ENCODE measurements around the gene RHD. TPM values are rescaled to one million over a fixed set of nuclear protein-coding genes. Genes with fewer than 3 reads are reported as not detected.
"Not testable (repeated sequence)": the region's sequence is repeated elsewhere in the genome, so short reads cannot be mapped to it uniquely, and the experiment has no call there.

The RHD gene
- polyA plus RNA-seq, 1 of the 3 experiments (the other 2 are of a cell fraction): not detected

- H3K9me3 ChIP-seq; H2AFZ ChIP-seq (ENCODE audit: low read depth); CTCF ChIA-PET; H3K9me2 ChIP-seq; H3K27ac ChIP-seq (ENCODE audit: low read depth in 2 of 2, low read length in 1 of 2); H3K27me3 ChIP-seq (ENCODE audit: insufficient read depth); H4K20me1 ChIP-seq (ENCODE audit: insufficient read depth); DNase-seq; H3K4me2 ChIP-seq; H3K4me3 ChIP-seq (ENCODE audit: low read depth in 2 of 2, low read length in 1 of 2); H3K9ac ChIP-seq: not testable (repeated sequence)
- peaks cover 0 to 19% of the 10 kb centered on the region in 2 experiments for H3K36me3 ChIP-seq (replicated peaks in 1 of 2; ENCODE audit: control insufficient read depth in 1 of 2, insufficient read depth in 2 of 2, low read length in 1 of 2)
- POLR2A ChIA-PET: interaction anchor here (0.7 kb wide), 1 partner anchor 182 kb away, joined by 3 read pairs; no protein-coding TSS in a partner anchor
- peaks cover 4 to 15% of the 10 kb centered on the region in 2 experiments; a peak in 3 of 4 replicates for H3K4me1 ChIP-seq (ENCODE audit: control insufficient read depth in 1 of 2, insufficient read depth in 2 of 2, low read depth in 1 of 2, low read length in 1 of 2)
- H3K79me2 ChIP-seq (ENCODE audit: insufficient read depth): peaks cover 70% of the 10 kb centered on the region
- WGBS (ENCODE audit: low lambda C conversion rate): 95% methylated on average over 7 of the region's 7 CpGs
- peaks cover 26% of the 10 kb centered on the region for H3F3A ChIP-seq (replicated peaks; ENCODE audit: insufficient read depth)
Observed at GRCh38 chr1:25236261-25236660, 36.0 kb upstream of the RHD start.

GRCh38 chr1:25238046-25238445 lies 34.3 kb upstream of the RHD start:
- Histone ChIP-seq H3F3A (replicated peaks; ENCODE audit: insufficient read depth) (peaks cover 43% of the 10 kb centered on the region), H3K27ac (ENCODE audit: low read depth in 2 of 2, low read length in 1 of 2) (no peak overlapping the region)

GRCh38 chr1:25239681-25240541 lies 32.4 kb upstream of the RHD start:
- POLR2A ChIA-PET: interaction anchor here (0.6 to 1.0 kb wide), 3 partner anchors 14 to 997 kb away, joined by 3 to 4 read pairs (median 4); partner anchors contain the start of gene CLIC4
- Histone ChIP-seq H3K4me1 (ENCODE audit: control insufficient read depth in 1 of 2, insufficient read depth in 2 of 2, low read depth in 1 of 2, low read length in 1 of 2) (peaks cover 15 to 22% of the 10 kb centered on the region in 2 experiments; a peak in 3 of 4 replicates), H3K9me2 (no peaks in the 10 kb centered on the region), H3F3A (replicated peaks; ENCODE audit: insufficient read depth) (peaks cover 53% of the 10 kb centered on the region), H4K20me1 (ENCODE audit: insufficient read depth) (peaks cover 12% of the 10 kb centered on the region), H3K36me3 (replicated peaks in 1 of 2; ENCODE audit: control insufficient read depth in 1 of 2, insufficient read depth in 2 of 2, low read length in 1 of 2) (peaks cover 31 to 45% of the 10 kb centered on the region in 2 experiments), H3K27me3 (ENCODE audit: insufficient read depth) (no peaks in the 10 kb centered on the region), H3K4me2 (peak overlapping the region; percentile 75), H3K9ac (peak overlapping the region; percentile 60), H2AFZ (ENCODE audit: low read depth) (peak overlapping the region; percentile 4), H3K79me2 (ENCODE audit: insufficient read depth) (peaks cover 64% of the 10 kb centered on the region), H3K9me3 (no peaks in the 10 kb centered on the region), H3K27ac (ENCODE audit: low read depth in 2 of 2, low read length in 1 of 2) (peak overlapping the region; percentile 83 to 95), H3K4me3 (ENCODE audit: low read depth in 2 of 2, low read length in 1 of 2) (peak overlapping the region; percentile 43 to 49)
- DNase-seq: peak; percentile 87
- 3% methylated on average over 14 of the region's 41 CpGs for WGBS (ENCODE audit: low lambda C conversion rate)
- CTCF ChIA-PET: interaction anchor here (0.6 to 1.9 kb wide), 10 partner anchors 8 to 836 kb away, joined by 3 to 6 read pairs (median 3); partner anchors contain the start of gene SYF2
- TF ChIP-seq RAD21 (IDR thresholded peaks at IDR 0.05; ENCODE audit: low read length): peak; percentile 76
- TF ChIP-seq USF2 (IDR thresholded peaks at IDR 0.05; ENCODE audit: borderline replicate concordance, low read depth, low read length): no peak
- no peak for TF ChIP-seq TEAD4 (IDR thresholded peaks at IDR 0.05; ENCODE audit: borderline replicate concordance, insufficient read depth)
- TF ChIP-seq NFIC (IDR thresholded peaks at IDR 0.05; ENCODE audit: borderline replicate concordance): peak; percentile 49; the same call in 1 of the 2 replicates
- TF ChIP-seq JUND (IDR thresholded peaks at IDR 0.05): no peak
- no peak for TF ChIP-seq FOSL2 (IDR thresholded peaks at IDR 0.05; ENCODE audit: borderline replicate concordance, low read depth)
- TF ChIP-seq PBX3 (IDR thresholded peaks at IDR 0.05): peak; percentile 34; the same call in 1 of the 2 replicates
- no peak; the same call in 1 of the 2 replicates for TF ChIP-seq TCF12 (IDR thresholded peaks at IDR 0.05)
- peak; percentile 59 for TF ChIP-seq ELF1 (IDR thresholded peaks at IDR 0.05)
- no peak for TF ChIP-seq FOXM1 (IDR thresholded peaks at IDR 0.05; ENCODE audit: low read depth)
- TF ChIP-seq USF1 (IDR thresholded peaks at IDR 0.05; ENCODE audit: borderline replicate concordance, low read depth): no peak
- TF ChIP-seq FOXJ3 (CRISPR knock-in tag; IDR thresholded peaks at IDR 0.05): no peak
- TF ChIP-seq CTCF (IDR thresholded peaks at IDR 0.05): peak; percentile 65
- no peak; the same call in 1 of the 2 replicates for TF ChIP-seq RFX5 (IDR thresholded peaks at IDR 0.05; ENCODE audit: low read length)

More at GRCh38 chr1:25238046-25238445, 34.3 kb upstream of the RHD start:
- peaks cover 12 to 37% of the 10 kb centered on the region in 2 experiments for H3K36me3 ChIP-seq (replicated peaks in 1 of 2; ENCODE audit: control insufficient read depth in 1 of 2, insufficient read depth in 2 of 2, low read length in 1 of 2)
- 98% methylated on average over 11 of the region's 11 CpGs for WGBS (ENCODE audit: low lambda C conversion rate)
- no peak overlapping the region for H3K4me3 ChIP-seq (ENCODE audit: low read depth in 2 of 2, low read length in 1 of 2)
- H3K4me1 ChIP-seq (ENCODE audit: control insufficient read depth in 1 of 2, insufficient read depth in 2 of 2, low read depth in 1 of 2, low read length in 1 of 2): peaks cover 4 to 14% of the 10 kb centered on the region in 2 experiments; a peak in 3 of 4 replicates
- no peak overlapping the region for H3K9ac ChIP-seq
- TF ChIP-seq FOXJ3 (CRISPR knock-in tag; IDR thresholded peaks at IDR 0.05): no peak
- no peak for TF ChIP-seq RFX5 (IDR thresholded peaks at IDR 0.05; ENCODE audit: low read length)
- no peaks in the 10 kb centered on the region for H3K27me3 ChIP-seq (ENCODE audit: insufficient read depth)
- H3K4me2 ChIP-seq: no peak overlapping the region
- no peaks in the 10 kb centered on the region for H4K20me1 ChIP-seq (ENCODE audit: insufficient read depth)
- H3K9me3 ChIP-seq: no peaks in the 10 kb centered on the region
- no peaks in the 10 kb centered on the region for H3K9me2 ChIP-seq
- DNase-seq: no peak
- ChIA-PET POLR2A (interaction anchor here (0.6 to 1.0 kb wide), 2 partner anchors 9 to 250 kb away, joined by 3 read pairs; partner anchors contain the start of gene RSRP1), CTCF (interaction anchor here (0.7 to 1.0 kb wide), 2 partner anchors 11 to 976 kb away, joined by 3 to 4 read pairs; no protein-coding TSS in a partner anchor)
- H3K79me2 ChIP-seq (ENCODE audit: insufficient read depth): peaks cover 64% of the 10 kb centered on the region
- no peak overlapping the region for H2AFZ ChIP-seq (ENCODE audit: low read depth)

Data from SK-N-SH (cell line).